Tongue (tissue), 2 donors: ENCODE measurements around the gene OBSCN. TPM values are rescaled to one million over a fixed set of nuclear protein-coding genes. Genes with fewer than 3 reads are reported as not detected.

Experiments used
- DNase-seq: peaks from one replicate; pipeline ENCODE4 v3.0.0-alpha.2; 2015
- total RNA-seq: library from RNA; depleted of rRNA; stranded (reverse); fragments of >200 nt; gene quantifications from one replicate; pipeline ENCODE4 v1.2.3, GENCODE V29; 2014

OBSCN gene
- total RNA-seq, 1 donor from 2014 or later = 640 TPM

GRCh38 chr1:228405200-228405978 is 197.5 kb downstream of the OBSCN start:
- no peak for DNase-seq

GRCh38 chr1:228405979-228406228 is 198.1 kb downstream of the OBSCN start:
- no peak for DNase-seq

- no peak for DNase-seq
Measured at GRCh38 chr1:228407106-228408040, 199.5 kb downstream of the OBSCN start.

- DNase-seq = no peak
Measured at GRCh38 chr1:228408041-228408868, 200.4 kb downstream of the OBSCN start.

GRCh38 chr1:228408869-228409805 is 201.3 kb downstream of the OBSCN start:
- DNase-seq = no peak

- no peak for DNase-seq
Measured at GRCh38 chr1:228410015-228410414, 202.2 kb downstream of the OBSCN start.

- no peak for DNase-seq
Measured at GRCh38 chr1:228410671-228411070, 202.8 kb downstream of the OBSCN start.

GRCh38 chr1:228411121-228411520 is 203.3 kb downstream of the OBSCN start:
- no peak for DNase-seq

GRCh38 chr1:228411548-228412430 is 203.9 kb downstream of the OBSCN start:
- no peak for DNase-seq

GRCh38 chr1:228413241-228414010 is 205.6 kb downstream of the OBSCN start:
- DNase-seq = no peak

GRCh38 chr1:228414511-228415211 is 206.8 kb downstream of the OBSCN start:
- DNase-seq = no peak

GRCh38 chr1:228415221-228415620 is 207.4 kb downstream of the OBSCN start:
- peak; percentile 13 for DNase-seq

- DNase-seq = no peak
Measured at GRCh38 chr1:228415853-228416216, 208.0 kb downstream of the OBSCN start.

GRCh38 chr1:228416217-228416933 is 208.5 kb downstream of the OBSCN start, which contains the start of gene TRIM17:
TRIM17 (minus strand) TSS chr1:228416861; CDS start chr1:228415072, 1,789 bp downstream.
- DNase-seq = peak; percentile 39

- no peak for DNase-seq
Measured at GRCh38 chr1:228417061-228417460, 209.2 kb downstream of the OBSCN start.

GRCh38 chr1:228417483-228418203 is 209.8 kb downstream of the OBSCN start:
- DNase-seq = no peak
